HL-60/S4 treated with retinoic acid at 250 ng/mL for 4 days and 3 days (cell line): ENCODE results near the gene PCDHB16.
"Not testable (repeated sequence)": the region's sequence is repeated elsewhere in the genome, so short reads cannot be mapped to it uniquely, and the experiment has no call there.

Experiments used
- in situ Hi-C: fragments of 300-500 bp; cut with MboI; formaldehyde crosslinking; loops from 2 replicates; pipeline ENCODE4 v1.7.0; 2022; ENCODE audit warnings: low sequenced_read_pairs

PCDHB16 gene

GRCh38 chr5:141180313-141180712, 1.9 kb upstream of the PCDHB16 start:
- in situ Hi-C loops: loop anchor here (25.0 kb wide), 1 partner anchor 382 kb away; no protein-coding TSS in a partner anchor

DNA sequence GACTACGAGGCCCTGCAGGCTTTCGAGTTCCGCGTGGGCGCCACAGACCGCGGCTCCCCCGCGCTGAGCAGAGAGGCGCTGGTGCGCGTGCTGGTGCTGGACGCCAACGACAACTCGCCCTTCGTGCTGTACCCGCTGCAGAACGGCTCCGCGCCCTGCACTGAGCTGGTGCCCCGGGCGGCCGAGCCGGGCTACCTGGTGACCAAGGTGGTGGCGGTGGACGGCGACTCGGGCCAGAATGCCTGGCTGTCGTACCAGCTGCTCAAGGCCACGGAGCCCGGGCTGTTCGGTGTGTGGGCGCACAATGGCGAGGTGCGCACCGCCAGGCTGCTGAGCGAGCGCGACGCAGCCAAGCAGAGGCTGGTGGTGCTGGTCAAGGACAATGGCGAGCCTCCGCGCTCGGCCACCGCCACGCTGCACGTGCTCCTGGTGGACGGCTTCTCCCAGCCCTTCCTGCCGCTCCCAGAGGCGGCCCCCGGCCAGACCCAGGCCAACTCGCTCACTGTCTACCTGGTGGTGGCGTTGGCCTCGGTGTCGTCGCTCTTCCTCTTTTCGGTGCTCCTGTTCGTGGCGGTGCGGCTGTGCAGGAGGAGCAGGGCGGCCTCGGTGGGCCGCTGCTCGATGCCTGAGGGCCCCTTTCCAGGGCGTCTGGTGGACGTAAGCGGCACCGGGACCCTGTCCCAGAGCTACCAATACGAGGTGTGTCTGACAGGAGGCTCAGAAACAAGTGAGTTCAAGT, 2.1 kb downstream of the PCDHB16 start:
- in situ Hi-C loops: loop anchor here (25.0 kb wide), 1 partner anchor 378 kb away; no protein-coding TSS in a partner anchor

DNA sequence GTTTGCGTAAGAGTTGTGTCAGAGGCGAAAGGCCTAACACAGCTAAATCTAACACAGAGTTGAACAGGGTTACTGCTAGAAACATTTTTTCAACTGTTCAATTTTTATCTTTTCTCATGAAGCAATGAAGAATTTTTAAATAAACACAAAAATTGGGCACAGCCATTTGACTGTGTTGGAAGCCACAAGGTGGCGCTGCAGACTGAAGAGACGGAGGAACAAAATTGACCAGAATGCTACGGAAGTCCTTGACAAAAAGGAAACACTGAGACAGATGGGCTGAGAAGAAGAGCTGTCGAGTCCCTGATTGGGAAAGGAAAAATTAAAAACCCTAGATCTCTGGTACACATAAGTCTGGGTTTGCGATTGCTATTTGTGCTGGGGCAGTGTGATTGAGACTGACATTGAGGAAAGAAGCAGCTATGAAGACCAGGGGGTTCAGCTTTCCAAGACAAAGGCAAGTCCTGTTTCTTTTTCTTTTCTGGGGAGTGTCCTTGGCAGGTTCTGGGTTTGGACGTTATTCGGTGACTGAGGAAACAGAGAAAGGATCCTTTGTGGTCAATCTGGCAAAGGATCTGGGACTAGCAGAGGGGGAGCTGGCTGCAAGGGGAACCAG, 4.8 kb downstream of the PCDHB16 start, which contains the start of gene PCDHB9:
Gene PCDHB9, plus strand, starts transcription at position 265 of the 616 bp plus-strand sequence. Its CDS starts 158 bp downstream, at position 423.
- in situ Hi-C loops: loop anchor here (25.0 kb wide), 1 partner anchor 375 kb away; no protein-coding TSS in a partner anchor

- in situ Hi-C loops: loop anchor here (25.0 kb wide), 1 partner anchor 374 kb away; no protein-coding TSS in a partner anchor
These were observed 6.5 kb downstream of the PCDHB16 start for GRCh38 chr5:141188682-141189081.

DNA sequence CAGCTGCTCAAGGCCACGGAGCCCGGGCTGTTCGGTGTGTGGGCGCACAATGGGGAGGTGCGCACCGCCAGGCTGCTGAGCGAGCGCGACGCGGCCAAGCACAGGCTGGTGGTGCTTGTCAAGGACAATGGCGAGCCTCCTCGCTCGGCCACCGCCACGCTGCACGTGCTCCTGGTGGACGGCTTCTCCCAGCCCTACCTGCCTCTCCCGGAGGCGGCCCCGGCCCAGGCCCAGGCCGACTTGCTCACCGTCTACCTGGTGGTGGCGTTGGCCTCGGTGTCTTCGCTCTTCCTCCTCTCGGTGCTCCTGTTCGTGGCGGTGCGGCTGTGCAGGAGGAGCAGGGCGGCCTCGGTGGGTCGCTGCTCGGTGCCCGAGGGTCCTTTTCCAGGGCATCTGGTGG, 6.9 kb downstream of the PCDHB16 start:
- in situ Hi-C loops: loop anchor here (25.0 kb wide), 1 partner anchor 373 kb away; no protein-coding TSS in a partner anchor

- in situ Hi-C loops: loop anchor here (25.0 kb wide), 1 partner anchor 370 kb away; no protein-coding TSS in a partner anchor
These were observed 10.0 kb downstream of the PCDHB16 start, which contains the start of gene PCDHB10 for GRCh38 chr5:141192110-141192725. Gene PCDHB10 (plus strand): TSS chr5:141192353. CDS start chr5:141192553, 200 bp downstream.

GRCh38 chr5:141194332-141194731, 12.1 kb downstream of the PCDHB16 start:
- in situ Hi-C loops: loop anchor here (25.0 kb wide), 1 partner anchor 368 kb away; no protein-coding TSS in a partner anchor

DNA sequence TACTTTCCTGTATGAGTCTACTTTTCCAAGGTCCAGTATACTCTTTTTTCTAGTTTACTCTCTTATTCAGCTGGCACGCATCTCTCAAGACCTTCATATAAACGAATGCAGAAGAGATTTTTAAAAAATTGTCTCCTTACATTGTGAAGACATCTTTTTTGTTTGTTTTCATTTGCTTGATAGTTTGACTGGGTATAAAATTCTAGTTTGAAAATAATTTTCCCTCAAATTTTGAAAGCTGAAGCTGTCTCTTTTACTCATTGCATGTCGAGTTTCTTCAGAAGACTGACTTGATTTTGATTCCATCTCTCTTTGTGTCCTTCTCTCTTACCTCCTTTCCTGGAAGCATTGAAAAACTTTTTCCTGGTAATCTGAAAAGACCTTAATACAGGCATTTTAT, 14.2 kb downstream of the PCDHB16 start:
- in situ Hi-C loops: loop anchor here (25.0 kb wide), 1 partner anchor 366 kb away; no protein-coding TSS in a partner anchor

DNA sequence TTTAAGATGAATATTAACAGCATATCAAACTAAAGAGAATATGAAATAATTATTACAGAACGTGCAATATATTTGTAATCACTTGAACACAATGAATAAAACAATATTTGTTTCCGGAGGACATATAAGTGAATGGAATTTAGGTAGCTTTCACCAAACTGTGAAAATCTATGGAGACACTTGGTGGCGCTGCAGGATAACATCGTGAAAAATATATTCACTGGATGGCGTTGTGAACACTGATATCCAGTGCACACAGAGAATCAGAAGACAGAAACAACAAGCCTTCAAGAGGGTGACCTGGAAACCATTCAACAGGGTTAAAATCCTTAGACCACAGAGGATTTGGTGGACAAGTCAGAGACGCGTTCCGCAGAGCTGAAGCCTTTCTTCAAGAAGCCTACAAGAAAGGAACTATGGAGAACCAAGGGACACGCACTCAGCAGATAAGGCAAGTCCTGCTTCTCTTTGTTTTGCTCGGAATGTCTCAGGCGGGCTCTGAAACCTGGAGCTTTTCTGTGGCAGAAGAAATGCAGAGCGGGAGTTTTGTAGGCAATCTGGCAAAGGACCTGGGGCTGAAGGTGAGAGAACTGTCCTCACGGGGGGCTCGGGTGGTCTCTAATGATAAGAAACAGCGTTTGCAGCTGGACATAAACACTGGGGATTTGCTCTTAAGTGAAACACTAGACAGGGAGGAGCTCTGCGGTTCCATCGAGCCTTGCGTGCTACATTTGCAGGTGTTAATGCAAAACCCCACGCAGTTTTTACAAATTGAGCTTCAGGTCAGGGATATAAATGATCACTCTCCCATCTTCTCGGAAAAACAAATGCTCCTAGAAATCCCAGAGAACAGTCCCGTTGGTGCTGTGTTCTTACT, 17.4 kb downstream of the PCDHB16 start, which contains the start of gene PCDHB11:
Gene PCDHB11, plus strand, starts transcription at position 269 of the 877 bp plus-strand sequence. Its CDS starts 148 bp downstream, at position 417.
- in situ Hi-C loops: loop anchor here (25.0 kb wide), 1 partner anchor 363 kb away; no protein-coding TSS in a partner anchor

DNA sequence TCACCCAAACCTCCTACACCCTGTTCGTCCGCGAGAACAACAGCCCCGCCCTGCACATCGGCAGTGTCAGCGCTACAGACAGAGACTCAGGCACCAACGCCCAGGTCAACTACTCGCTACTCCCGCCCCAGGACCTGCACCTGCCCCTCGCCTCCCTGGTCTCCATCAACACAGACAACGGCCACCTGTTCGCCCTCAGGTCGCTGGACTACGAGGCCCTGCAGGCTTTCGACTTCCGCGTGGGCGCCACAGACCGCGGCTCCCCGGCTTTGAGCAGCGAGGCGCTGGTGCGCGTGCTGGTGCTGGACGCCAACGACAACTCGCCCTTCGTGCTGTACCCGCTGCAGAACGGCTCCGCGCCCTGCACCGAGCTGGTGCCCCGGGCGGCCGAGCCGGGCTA, 18.9 kb downstream of the PCDHB16 start:
- in situ Hi-C loops: not testable (repeated sequence)

DNA sequence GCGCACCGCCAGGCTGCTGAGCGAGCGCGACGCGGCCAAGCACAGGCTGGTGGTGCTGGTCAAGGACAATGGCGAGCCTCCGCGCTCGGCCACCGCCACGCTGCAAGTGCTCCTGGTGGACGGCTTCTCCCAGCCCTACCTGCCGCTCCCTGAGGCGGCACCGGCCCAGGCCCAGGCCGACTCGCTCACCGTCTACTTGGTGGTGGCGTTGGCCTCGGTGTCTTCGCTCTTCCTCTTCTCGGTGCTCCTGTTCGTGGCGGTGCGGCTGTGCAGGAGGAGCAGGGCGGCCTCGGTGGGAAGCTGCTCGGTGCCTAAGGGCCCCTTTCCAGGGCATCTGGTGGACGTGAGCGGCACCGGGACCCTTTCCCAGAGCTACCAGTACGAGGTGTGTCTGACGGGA, 19.5 kb downstream of the PCDHB16 start:
- in situ Hi-C loops: not testable (repeated sequence)

DNA sequence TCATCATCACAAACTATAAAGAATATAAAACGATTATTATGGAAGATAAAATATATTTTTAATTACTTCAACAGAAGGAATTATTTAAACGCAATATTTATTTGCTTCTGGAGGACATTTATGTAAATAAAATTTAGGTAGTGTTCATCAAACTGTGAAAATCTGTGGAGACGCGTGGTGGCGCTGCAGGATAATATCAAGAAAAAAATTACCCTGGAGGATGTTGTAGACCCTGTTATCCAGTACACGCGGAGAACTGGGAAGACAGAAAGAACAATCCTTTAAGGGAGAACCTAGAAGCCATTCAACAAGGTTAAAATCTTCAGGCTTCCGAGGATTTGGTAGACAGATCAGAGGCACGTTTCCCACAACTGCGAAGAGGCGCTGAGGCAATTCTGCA, 26.3 kb downstream of the PCDHB16 start, which contains the start of gene PCDHB12:
Gene PCDHB12, plus strand, starts transcription at position 242 of the 400 bp plus-strand sequence. CDS start 189 bp downstream, outside the sequence.
- in situ Hi-C loops: no loop called here

- in situ Hi-C loops: not testable (repeated sequence)
These were observed 28.1 kb downstream of the PCDHB16 start for GRCh38 chr5:141210281-141210680.

DNA sequence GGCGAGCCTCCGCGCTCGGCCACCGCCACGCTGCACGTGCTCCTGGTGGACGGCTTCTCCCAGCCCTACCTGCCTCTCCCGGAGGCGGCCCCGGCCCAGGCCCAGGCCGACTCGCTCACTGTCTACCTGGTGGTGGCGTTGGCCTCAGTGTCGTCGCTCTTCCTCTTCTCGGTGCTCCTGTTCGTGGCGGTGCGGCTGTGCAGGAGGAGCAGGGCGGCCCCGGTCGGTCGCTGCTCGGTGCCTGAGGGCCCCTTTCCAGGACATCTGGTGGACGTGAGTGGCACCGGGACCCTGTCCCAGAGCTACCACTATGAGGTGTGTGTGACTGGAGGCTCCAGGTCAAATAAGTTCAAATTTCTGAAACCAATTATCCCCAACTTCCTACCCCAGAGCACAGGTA, 28.7 kb downstream of the PCDHB16 start:
- in situ Hi-C loops: not testable (repeated sequence)

- in situ Hi-C loops: not testable (repeated sequence)
These were observed 31.6 kb downstream of the PCDHB16 start, which contains the start of gene PCDHB13 for GRCh38 chr5:141213656-141214339. Gene PCDHB13 (plus strand): TSS chr5:141213919. CDS start chr5:141214124, 205 bp downstream.

DNA sequence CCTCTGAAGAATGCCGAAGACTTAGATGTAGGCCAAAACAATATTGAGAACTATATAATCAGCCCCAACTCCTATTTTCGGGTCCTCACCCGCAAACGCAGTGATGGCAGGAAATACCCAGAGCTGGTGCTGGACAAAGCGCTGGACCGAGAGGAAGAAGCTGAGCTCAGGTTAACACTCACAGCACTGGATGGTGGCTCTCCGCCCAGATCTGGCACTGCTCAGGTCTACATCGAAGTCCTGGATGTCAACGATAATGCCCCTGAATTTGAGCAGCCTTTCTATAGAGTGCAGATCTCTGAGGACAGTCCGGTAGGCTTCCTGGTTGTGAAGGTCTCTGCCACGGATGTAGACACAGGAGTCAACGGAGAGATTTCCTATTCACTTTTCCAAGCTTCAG, 32.4 kb downstream of the PCDHB16 start:
- in situ Hi-C loops: not testable (repeated sequence)

GRCh38 chr5:141215504-141215903, 33.3 kb downstream of the PCDHB16 start:
- in situ Hi-C loops: not testable (repeated sequence)

DNA sequence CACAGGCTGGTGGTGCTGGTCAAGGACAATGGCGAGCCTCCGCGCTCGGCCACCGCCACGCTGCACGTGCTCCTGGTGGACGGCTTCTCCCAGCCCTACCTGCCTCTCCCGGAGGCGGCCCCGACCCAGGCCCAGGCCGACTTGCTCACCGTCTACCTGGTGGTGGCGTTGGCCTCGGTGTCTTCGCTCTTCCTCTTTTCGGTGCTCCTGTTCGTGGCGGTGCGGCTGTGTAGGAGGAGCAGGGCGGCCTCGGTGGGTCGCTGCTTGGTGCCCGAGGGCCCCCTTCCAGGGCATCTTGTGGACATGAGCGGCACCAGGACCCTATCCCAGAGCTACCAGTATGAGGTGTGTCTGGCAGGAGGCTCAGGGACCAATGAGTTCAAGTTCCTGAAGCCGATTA, 33.8 kb downstream of the PCDHB16 start:
- in situ Hi-C loops: not testable (repeated sequence)
